RWPE1 (cell line): ENCODE results near the gene CENPQ.

Source experiments
- CTCF ChIA-PET: fragments of 350-600 bp; sonication (Branson Sonifier 250); formaldehyde crosslinking; extraction: SDS; loops from one replicate; lab custom pipeline; 2021; lab: Yijun Ruan, JAX
- POLR2A ChIA-PET: fragments of 400-600 bp; formaldehyde crosslinking; extraction: SDS; loops from one replicate; lab custom pipeline; 2020; ENCODE audit warnings: antibody characterized with exemption; ENCODE audit not compliant: low non-redundant PET; lab: Yijun Ruan, JAX
- DNase-seq: peaks from one replicate; pipeline ENCODE4 v3.0.0; 2012; ENCODE audit warnings: low spot score
- H3K27ac ChIP-seq: fragments of 450-650 bp; 2 replicates; pipeline ENCODE4 v1.5.1; 2017
- TF ChIP-seq, protein P1 (sequence below): fragments of 450-650 bp; conservative IDR thresholded peaks from 2 replicates; pipeline ENCODE4 v1.5.1; 2017; ENCODE audit warnings: low read depth, mild to moderate bottlenecking

CENPQ gene

DNA sequence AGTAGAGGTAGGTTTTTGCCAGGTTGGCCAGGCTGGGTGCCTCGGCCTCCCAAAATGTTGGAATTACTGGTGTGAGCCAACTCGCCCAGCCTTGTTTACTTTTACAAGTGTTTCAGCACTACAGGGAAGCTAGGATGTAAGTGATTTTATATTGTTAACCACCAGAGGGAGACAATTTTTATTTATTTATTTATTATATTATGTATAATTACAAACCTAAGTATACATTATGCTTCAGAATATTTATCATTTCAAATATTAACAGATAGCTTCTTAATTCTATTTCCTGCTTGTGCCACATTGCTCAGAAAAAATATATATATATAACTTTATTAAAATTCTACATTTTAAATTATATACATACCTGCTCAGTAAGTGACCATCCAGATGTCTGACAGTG is 9.9 kb upstream of the CENPQ start:
- peak; percentile 17 for DNase-seq
- H3K27ac ChIP-seq = no peak overlapping the region
- TF ChIP-seq, protein P1, sequence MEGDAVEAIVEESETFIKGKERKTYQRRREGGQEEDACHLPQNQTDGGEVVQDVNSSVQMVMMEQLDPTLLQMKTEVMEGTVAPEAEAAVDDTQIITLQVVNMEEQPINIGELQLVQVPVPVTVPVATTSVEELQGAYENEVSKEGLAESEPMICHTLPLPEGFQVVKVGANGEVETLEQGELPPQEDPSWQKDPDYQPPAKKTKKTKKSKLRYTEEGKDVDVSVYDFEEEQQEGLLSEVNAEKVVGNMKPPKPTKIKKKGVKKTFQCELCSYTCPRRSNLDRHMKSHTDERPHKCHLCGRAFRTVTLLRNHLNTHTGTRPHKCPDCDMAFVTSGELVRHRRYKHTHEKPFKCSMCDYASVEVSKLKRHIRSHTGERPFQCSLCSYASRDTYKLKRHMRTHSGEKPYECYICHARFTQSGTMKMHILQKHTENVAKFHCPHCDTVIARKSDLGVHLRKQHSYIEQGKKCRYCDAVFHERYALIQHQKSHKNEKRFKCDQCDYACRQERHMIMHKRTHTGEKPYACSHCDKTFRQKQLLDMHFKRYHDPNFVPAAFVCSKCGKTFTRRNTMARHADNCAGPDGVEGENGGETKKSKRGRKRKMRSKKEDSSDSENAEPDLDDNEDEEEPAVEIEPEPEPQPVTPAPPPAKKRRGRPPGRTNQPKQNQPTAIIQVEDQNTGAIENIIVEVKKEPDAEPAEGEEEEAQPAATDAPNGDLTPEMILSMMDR = no peak; the same call in 1 of the 2 replicates
- ChIA-PET POLR2A (no interaction called here), CTCF (interaction anchor here (0.5 to 0.6 kb wide), 4 partner anchors 27 to 1601 kb away, joined by 3 to 4 read pairs (median 4); no protein-coding TSS in a partner anchor)

- H3K27ac ChIP-seq = no peak overlapping the region
- TF ChIP-seq, protein P1 = no peak
- POLR2A ChIA-PET = no interaction called here
- no peak for DNase-seq
- CTCF ChIA-PET = interaction anchor here (0.7 kb wide), 1 partner anchor 279 kb away, joined by 3 read pairs; no protein-coding TSS in a partner anchor
Observed at GRCh38 chr6:49454787-49455709, 8.1 kb upstream of the CENPQ start.

- no peak overlapping the region for H3K27ac ChIP-seq
- ChIA-PET POLR2A (no interaction called here), CTCF (no interaction called here)
- no peak for DNase-seq
- TF ChIP-seq, protein P1 = no peak
Observed at GRCh38 chr6:49457771-49458170, 5.4 kb upstream of the CENPQ start.

- TF ChIP-seq, protein P1 = no peak
- POLR2A ChIA-PET = no interaction called here
- peak; percentile 4 for DNase-seq
- H3K27ac ChIP-seq = no peak overlapping the region
- CTCF ChIA-PET = no interaction called here
Observed at GRCh38 chr6:49462071-49462470, 1.1 kb upstream of the CENPQ start.

DNA sequence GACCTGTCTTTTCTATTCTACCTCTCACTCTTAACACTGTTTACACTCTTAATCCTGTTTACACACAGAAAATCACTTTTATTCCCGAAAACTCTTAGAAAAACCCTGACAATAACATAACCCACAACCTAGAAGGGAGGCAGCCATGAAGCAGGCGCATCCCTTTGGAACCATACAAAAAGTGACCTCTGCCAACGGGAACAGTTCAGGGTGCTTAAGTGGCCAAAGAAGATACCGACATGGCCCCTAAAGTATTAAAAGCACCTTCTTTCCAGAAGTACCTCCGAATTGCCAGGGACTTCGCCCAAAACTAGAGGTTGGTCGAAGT is 607 bp upstream of the CENPQ start:
- peak overlapping the region; percentile 74 for H3K27ac ChIP-seq
- ChIA-PET CTCF (no interaction called here), POLR2A (no interaction called here)
- DNase-seq = no peak
- TF ChIP-seq, protein P1 = no peak

DNA sequence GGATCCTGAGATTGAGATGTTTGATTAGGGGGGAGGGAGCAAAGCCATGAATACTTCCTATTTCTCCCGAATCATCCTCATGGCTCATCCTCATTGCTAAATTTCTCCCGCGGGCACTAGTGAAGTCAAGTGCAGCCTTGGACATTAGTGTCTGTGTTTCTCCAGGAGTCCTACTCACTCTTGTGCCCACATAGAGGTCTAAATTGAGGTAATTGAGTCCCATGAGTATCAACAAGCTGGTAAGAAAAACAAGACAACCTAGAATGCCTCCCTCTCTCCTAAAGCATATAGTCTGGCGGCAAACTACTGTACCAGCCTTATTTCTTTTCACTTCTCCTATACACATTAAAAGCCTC is 420 bp downstream of the CENPQ start:
- no peak for DNase-seq
- TF ChIP-seq, protein P1 = no peak
- POLR2A ChIA-PET = no interaction called here
- CTCF ChIA-PET = no interaction called here
- peak overlapping the region; percentile 74 for H3K27ac ChIP-seq
